Liver (tissue), 3 donors: ENCODE results near the gene DOK5.

ENCODE experiments used
- CTCF ChIP-seq: fragments of 150-350 bp; IDR thresholded peaks from 2 replicates; pipeline ENCODE4 v1.5.1; 2017; ENCODE audit warnings: improper control_type of control experiment, low read depth, low read length; ENCODE audit not compliant: missing input control
- MAX ChIP-seq: IDR thresholded peaks from 2 replicates; pipeline ENCODE4 v1.6.1; 2016; ENCODE audit warnings: antibody characterized with exemption
- RAD21 ChIP-seq, 2 donors: IDR thresholded peaks; 2 replicates each; pipeline ENCODE4 v1.6.1; 2016; ENCODE audit warnings: antibody characterized with exemption in 2 of 2, mild to moderate bottlenecking in 2 of 2
- SP1 ChIP-seq: IDR thresholded peaks from 2 replicates; pipeline ENCODE4 v1.6.1; 2018; ENCODE audit warnings: antibody characterized with exemption, mild to moderate bottlenecking
- TAF1 ChIP-seq: conservative IDR thresholded peaks from 2 replicates; pipeline ENCODE4 v1.6.1; 2016; ENCODE audit warnings: antibody characterized with exemption, mild to moderate bottlenecking
- donor health status: healthy.
- donor health status: healthy.

GRCh38 chr20:54470697-54471096 lies 4.7 kb upstream of the DOK5 start:
- TF ChIP-seq CTCF: no peak
- no peak for TF ChIP-seq MAX
- no peak for TF ChIP-seq RAD21 (IDR thresholded peaks at IDR 0.05)
- no peak for TF ChIP-seq SP1
- no peak for TF ChIP-seq TAF1
